A549 (cell line): Measurements from ENCODE around the gene CELSR1.

Experiments used
- CBX2 ChIP-seq: fragments of 200-600 bp; sonication (generic); IDR thresholded peaks from 2 replicates; pipeline ENCODE4 v1.6.1; 2016; ENCODE audit warnings: low read depth, mild to moderate bottlenecking, borderline replicate concordance
- CTCF ChIP-seq: fragments of >200 bp; sonication (Bioruptor Twin); formaldehyde crosslinking; IDR thresholded peaks from 3 replicates; pipeline ENCODE4 v1.5.1; 2016
- POLR2A ChIP-seq: IDR thresholded peaks from 2 replicates; pipeline ENCODE4 v1.6.1; 2012; ENCODE audit warnings: mild to moderate bottlenecking, low read length

- TF ChIP-seq POLR2A (no peak), CBX2 (no peak), CTCF (no peak)
Observed at GRCh38 chr22:46578824-46579561, 41.6 kb upstream of the CELSR1 start.
